ENCODE data around the gene FOXL1. TPM values are rescaled to one million over a fixed set of nuclear protein-coding genes. Genes with fewer than 3 reads are reported as not detected.

The FOXL1 gene
- total RNA-seq, 3 donors from 2014 or later (not counting 1 experiment from before 2014, with no cell fraction given), result 0.10 TPM; not detected in 2

DNA sequence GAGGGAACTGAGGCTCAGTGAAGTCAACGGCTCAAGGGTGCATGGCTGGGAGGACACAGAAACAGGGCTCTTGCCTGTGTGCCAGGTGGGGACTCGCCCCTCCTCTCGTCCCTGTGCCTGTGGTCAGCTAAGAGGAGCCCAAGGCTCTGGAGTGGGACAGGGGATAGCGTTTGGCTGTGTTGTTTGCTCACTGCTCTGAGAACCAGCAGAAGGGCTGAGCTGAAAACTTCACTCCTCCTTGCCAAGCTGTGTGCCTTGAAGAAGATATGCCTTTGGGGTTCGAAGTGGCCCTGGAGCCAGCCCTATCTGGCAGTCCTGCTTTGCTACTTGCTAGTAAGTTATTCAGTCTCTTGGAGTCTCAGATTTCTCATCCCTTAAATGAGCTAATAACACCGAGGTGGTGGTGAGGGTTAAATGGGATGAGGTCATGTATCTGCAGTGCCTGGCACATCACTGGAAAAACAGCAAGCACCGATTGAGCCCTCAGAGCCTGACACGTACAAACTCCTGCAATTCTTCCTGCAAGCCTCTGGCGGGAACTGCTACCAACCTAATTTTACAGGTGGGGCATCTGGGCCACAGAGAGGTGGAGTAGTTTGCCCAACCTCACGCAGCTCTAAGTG lies 17.7 kb downstream of the FOXL1 start:
- no peaks in the 10 kb centered on the region for H3K4me1 ChIP-seq (ENCODE audit: control insufficient read depth, insufficient read depth, low read length)
- H3K27ac Mint-ChIP-seq, result no peak overlapping the region
- DNase-seq (no peak), ATAC-seq (no peak)
- peaks cover 24 to 44% of the 10 kb centered on the region in 2 donors for H3K27me3 Mint-ChIP-seq (ENCODE audit: low read depth in 2 of 2)
- H3K4me1 Mint-ChIP-seq, result no peaks in the 10 kb centered on the region
- no peaks in the 10 kb centered on the region for H3K36me3 ChIP-seq (ENCODE audit: control insufficient read depth, insufficient read depth, low read length)
- no peak overlapping the region for H3K4me3 ChIP-seq (ENCODE audit: low read length)
- H3K4me3 Mint-ChIP-seq, result no peak overlapping the region
- intact Hi-C loops (cut with micrococcal nuclease), result no loop called here
- H3K27me3 ChIP-seq (ENCODE audit: control insufficient read depth, insufficient read depth, low read length), result peaks cover 4% of the 10 kb centered on the region
- TF ChIP-seq, protein P1, sequence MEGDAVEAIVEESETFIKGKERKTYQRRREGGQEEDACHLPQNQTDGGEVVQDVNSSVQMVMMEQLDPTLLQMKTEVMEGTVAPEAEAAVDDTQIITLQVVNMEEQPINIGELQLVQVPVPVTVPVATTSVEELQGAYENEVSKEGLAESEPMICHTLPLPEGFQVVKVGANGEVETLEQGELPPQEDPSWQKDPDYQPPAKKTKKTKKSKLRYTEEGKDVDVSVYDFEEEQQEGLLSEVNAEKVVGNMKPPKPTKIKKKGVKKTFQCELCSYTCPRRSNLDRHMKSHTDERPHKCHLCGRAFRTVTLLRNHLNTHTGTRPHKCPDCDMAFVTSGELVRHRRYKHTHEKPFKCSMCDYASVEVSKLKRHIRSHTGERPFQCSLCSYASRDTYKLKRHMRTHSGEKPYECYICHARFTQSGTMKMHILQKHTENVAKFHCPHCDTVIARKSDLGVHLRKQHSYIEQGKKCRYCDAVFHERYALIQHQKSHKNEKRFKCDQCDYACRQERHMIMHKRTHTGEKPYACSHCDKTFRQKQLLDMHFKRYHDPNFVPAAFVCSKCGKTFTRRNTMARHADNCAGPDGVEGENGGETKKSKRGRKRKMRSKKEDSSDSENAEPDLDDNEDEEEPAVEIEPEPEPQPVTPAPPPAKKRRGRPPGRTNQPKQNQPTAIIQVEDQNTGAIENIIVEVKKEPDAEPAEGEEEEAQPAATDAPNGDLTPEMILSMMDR (IDR thresholded peaks at IDR 0.05), result no peak
- no peaks in the 10 kb centered on the region for H3K9me3 Mint-ChIP-seq
- H3K9me3 ChIP-seq (ENCODE audit: control insufficient read depth, insufficient read depth, low read length), result no peaks in the 10 kb centered on the region
- no peaks in the 10 kb centered on the region for H3K36me3 Mint-ChIP-seq
- 80% methylated on average over 10 of the region's 10 CpGs for WGBS (ENCODE audit: insufficient coverage)
- no peak overlapping the region for H3K27ac ChIP-seq (ENCODE audit: low read length)

- DNase-seq, result no peak
- no peak overlapping the region for H3K27ac Mint-ChIP-seq
- Histone ChIP-seq H3K4me3 (ENCODE audit: low read length) (no peak overlapping the region), H3K27ac (ENCODE audit: low read length) (no peak overlapping the region), H3K27me3 (ENCODE audit: control insufficient read depth, insufficient read depth, low read length) (peaks cover 4% of the 10 kb centered on the region), H3K4me1 (ENCODE audit: control insufficient read depth, insufficient read depth, low read length) (no peaks in the 10 kb centered on the region), H3K36me3 (ENCODE audit: control insufficient read depth, insufficient read depth, low read length) (no peaks in the 10 kb centered on the region), H3K9me3 (ENCODE audit: control insufficient read depth, insufficient read depth, low read length) (no peaks in the 10 kb centered on the region)
- TF ChIP-seq, protein P1 (IDR thresholded peaks at IDR 0.05), result no peak
- H3K9me3 Mint-ChIP-seq, result no peaks in the 10 kb centered on the region
- no peaks in the 10 kb centered on the region for H3K36me3 Mint-ChIP-seq
- intact Hi-C loops (cut with micrococcal nuclease), result no loop called here
- peaks cover 25 to 50% of the 10 kb centered on the region in 2 donors for H3K27me3 Mint-ChIP-seq (ENCODE audit: low read depth in 2 of 2)
- WGBS (ENCODE audit: insufficient coverage), result 89% methylated on average over 18 of the region's 18 CpGs
- no peak for ATAC-seq
- no peak overlapping the region for H3K4me3 Mint-ChIP-seq
- no peaks in the 10 kb centered on the region for H3K4me1 Mint-ChIP-seq
Measured at GRCh38 chr16:86597126-86597879, 19.0 kb downstream of the FOXL1 start.

GRCh38 chr16:86597880-86598606 lies 19.7 kb downstream of the FOXL1 start:
- no peak overlapping the region for H3K4me3 ChIP-seq (ENCODE audit: low read length)
- peaks cover 25 to 53% of the 10 kb centered on the region in 2 donors for H3K27me3 Mint-ChIP-seq (ENCODE audit: low read depth in 2 of 2)
- no peaks in the 10 kb centered on the region for H3K9me3 Mint-ChIP-seq
- TF ChIP-seq, protein P1 (IDR thresholded peaks at IDR 0.05), result no peak
- no peaks in the 10 kb centered on the region for H3K9me3 ChIP-seq (ENCODE audit: control insufficient read depth, insufficient read depth, low read length)
- intact Hi-C loops (cut with micrococcal nuclease), result no loop called here
- no peaks in the 10 kb centered on the region for H3K36me3 Mint-ChIP-seq
- no peaks in the 10 kb centered on the region for H3K4me1 Mint-ChIP-seq
- H3K27ac Mint-ChIP-seq, result no peak overlapping the region
- ATAC-seq (no peak), DNase-seq (no peak)
- 53% methylated on average over 4 of the region's 7 CpGs for WGBS (ENCODE audit: insufficient coverage)
- H3K27me3 ChIP-seq (ENCODE audit: control insufficient read depth, insufficient read depth, low read length), result peaks cover 4% of the 10 kb centered on the region
- no peak overlapping the region for H3K4me3 Mint-ChIP-seq
- H3K27ac ChIP-seq (ENCODE audit: low read length), result no peak overlapping the region
- H3K4me1 ChIP-seq (ENCODE audit: control insufficient read depth, insufficient read depth, low read length), result no peaks in the 10 kb centered on the region
- H3K36me3 ChIP-seq (ENCODE audit: control insufficient read depth, insufficient read depth, low read length), result no peaks in the 10 kb centered on the region
